Measurements from ENCODE around the gene HSD17B2. TPM values are rescaled to one million over a fixed set of nuclear protein-coding genes. Genes with fewer than 3 reads are reported as not detected.

HSD17B2 gene
- total RNA-seq, 4 donors from 2014 or later, result 0.22 to 0.29 TPM; not detected in 2

DNA sequence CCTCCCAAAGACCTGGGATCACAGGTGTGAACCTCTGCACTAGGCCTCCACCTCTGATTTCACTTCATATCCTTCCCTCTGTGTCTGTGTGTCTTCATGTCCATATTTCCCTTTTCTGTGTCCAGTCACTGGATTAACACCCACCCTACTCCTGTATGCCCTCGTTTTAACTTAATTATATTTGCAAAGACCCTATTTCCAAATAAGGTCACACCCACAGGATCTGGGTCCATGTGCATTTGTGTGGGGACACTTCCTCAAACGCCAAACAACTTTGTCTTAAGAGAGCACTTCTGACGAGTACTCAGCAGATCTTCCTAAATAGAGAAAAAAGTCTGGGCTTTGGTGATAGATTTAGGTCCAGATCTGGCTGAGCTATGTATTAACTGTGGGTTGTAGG is 78.7 kb downstream of the HSD17B2 start:
- Histone ChIP-seq H3K4me1 (no peaks in the 10 kb centered on the region), H3K9me3 (no peaks in the 10 kb centered on the region), H3K36me3 (no peaks in the 10 kb centered on the region), H3K27me3 (no peaks in the 10 kb centered on the region), H3K27ac (no peak overlapping the region), H3K4me3 (no peak overlapping the region)
- in situ Hi-C loops (cut with MboI; ENCODE audit: low sequenced_read_pairs in 4 of 4) (loop anchor here in 1 of 4 donors (25.0 kb wide), 1 partner anchor 101 kb away; the partner anchor contains the start of gene SDR42E1), intact Hi-C loops (cut with DNase I; ENCODE audit: low total_unique reads) (no loop called here)
- no peak for TF ChIP-seq POLR2A (IDR thresholded peaks at IDR 0.05)
- TF ChIP-seq, protein P1, sequence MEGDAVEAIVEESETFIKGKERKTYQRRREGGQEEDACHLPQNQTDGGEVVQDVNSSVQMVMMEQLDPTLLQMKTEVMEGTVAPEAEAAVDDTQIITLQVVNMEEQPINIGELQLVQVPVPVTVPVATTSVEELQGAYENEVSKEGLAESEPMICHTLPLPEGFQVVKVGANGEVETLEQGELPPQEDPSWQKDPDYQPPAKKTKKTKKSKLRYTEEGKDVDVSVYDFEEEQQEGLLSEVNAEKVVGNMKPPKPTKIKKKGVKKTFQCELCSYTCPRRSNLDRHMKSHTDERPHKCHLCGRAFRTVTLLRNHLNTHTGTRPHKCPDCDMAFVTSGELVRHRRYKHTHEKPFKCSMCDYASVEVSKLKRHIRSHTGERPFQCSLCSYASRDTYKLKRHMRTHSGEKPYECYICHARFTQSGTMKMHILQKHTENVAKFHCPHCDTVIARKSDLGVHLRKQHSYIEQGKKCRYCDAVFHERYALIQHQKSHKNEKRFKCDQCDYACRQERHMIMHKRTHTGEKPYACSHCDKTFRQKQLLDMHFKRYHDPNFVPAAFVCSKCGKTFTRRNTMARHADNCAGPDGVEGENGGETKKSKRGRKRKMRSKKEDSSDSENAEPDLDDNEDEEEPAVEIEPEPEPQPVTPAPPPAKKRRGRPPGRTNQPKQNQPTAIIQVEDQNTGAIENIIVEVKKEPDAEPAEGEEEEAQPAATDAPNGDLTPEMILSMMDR (IDR thresholded peaks at IDR 0.05 in 4 of 5, conservative IDR thresholded peaks at IDR 0.05 in 1 of 5), result no peak
- no peak for DNase-seq
- ATAC-seq, result no peak

DNA sequence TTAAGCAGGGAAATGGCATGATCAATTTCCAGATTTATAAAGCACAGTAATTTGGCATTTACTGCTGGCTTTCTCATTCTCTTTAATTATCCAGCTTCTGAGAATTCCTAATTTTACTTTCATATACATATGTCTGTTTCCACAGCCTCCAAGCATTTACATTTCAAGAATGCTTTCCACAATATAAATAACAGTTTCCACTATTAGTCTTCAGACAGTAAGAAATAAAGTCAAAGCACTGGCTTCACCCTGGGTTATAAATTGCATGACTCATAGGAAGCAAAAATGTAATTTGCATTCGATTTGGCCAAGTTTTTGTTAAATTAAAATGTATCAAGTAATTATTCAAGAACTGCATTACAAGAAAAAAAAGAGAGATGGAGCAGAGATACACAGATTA is 81.5 kb downstream of the HSD17B2 start:
- ATAC-seq, result no peak
- no peak overlapping the region for H3K27ac ChIP-seq
- H3K4me1 ChIP-seq, result no peaks in the 10 kb centered on the region
- H3K9me3 ChIP-seq, result no peaks in the 10 kb centered on the region
- TF ChIP-seq, protein P1 (IDR thresholded peaks at IDR 0.05 in 4 of 5, conservative IDR thresholded peaks at IDR 0.05 in 1 of 5), result no peak
- TF ChIP-seq POLR2A (IDR thresholded peaks at IDR 0.05), result no peak
- no peak overlapping the region for H3K4me3 ChIP-seq
- intact Hi-C loops (cut with DNase I; ENCODE audit: low total_unique reads), result no loop called here
- H3K27me3 ChIP-seq, result no peaks in the 10 kb centered on the region
- no peak for DNase-seq
- in situ Hi-C loops (cut with MboI; ENCODE audit: low sequenced_read_pairs in 4 of 4), result loop anchor here in 1 of 4 donors (25.0 kb wide), 1 partner anchor 104 kb away; the partner anchor contains the start of gene SDR42E1
- no peaks in the 10 kb centered on the region for H3K36me3 ChIP-seq

DNA sequence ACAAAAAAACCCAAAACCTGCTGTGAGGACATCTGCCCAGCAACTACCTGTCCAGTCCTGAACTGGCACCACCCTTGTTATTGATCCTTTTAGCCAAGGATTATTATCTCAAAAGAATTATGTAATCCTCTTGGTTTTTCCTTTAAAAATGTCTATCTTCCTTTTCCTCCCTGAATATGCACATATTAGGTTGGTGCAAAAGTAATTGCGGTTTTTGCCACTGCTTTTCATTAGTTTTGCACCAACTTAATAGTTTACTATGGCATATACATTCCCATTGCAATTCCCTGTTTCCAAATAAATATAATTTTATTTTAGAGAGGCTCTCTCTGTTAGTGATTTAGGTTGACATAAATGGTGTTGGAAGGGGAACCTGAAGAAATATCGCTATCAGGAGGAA is 83.7 kb downstream of the HSD17B2 start:
- Histone ChIP-seq H3K27ac (no peak overlapping the region), H3K4me3 (no peak overlapping the region), H3K9me3 (no peaks in the 10 kb centered on the region), H3K27me3 (no peaks in the 10 kb centered on the region), H3K4me1 (no peaks in the 10 kb centered on the region), H3K36me3 (no peaks in the 10 kb centered on the region)
- intact Hi-C loops (cut with DNase I; ENCODE audit: low total_unique reads) (no loop called here), in situ Hi-C loops (cut with MboI; ENCODE audit: low sequenced_read_pairs in 4 of 4) (loop anchor here in 1 of 4 donors (25.0 kb wide), 1 partner anchor 106 kb away; the partner anchor contains the start of gene SDR42E1)
- TF ChIP-seq POLR2A (IDR thresholded peaks at IDR 0.05), result no peak
- TF ChIP-seq, protein P1 (IDR thresholded peaks at IDR 0.05 in 4 of 5, conservative IDR thresholded peaks at IDR 0.05 in 1 of 5), result no peak
- no peak for ATAC-seq
- no peak for DNase-seq

DNA sequence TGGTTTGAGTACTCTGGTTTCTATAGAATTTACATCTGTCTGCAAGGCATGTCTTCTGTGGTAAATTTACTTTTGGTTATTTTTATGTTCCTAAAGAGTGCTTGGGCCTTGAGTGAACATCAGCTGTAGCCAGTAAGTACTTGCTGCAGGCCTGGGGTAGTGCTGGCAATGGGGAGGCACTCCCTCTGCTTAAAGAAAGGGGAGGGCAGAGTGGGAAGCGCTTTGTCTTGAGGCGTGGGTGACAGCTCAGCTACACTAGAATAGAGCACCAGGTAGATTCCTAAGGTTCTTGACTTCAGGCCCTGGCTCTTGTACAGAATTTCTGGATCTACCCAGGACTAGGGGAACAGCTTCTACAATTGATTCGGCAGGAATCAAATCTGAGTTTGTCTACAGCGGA is 84.4 kb downstream of the HSD17B2 start:
- in situ Hi-C loops (cut with MboI; ENCODE audit: low sequenced_read_pairs in 4 of 4), result loop anchor here in 1 of 4 donors (25.0 kb wide), 1 partner anchor 107 kb away; the partner anchor contains the start of gene SDR42E1
- Histone ChIP-seq H3K27ac (no peak overlapping the region), H3K4me3 (no peak overlapping the region), H3K27me3 (no peaks in the 10 kb centered on the region), H3K36me3 (no peaks in the 10 kb centered on the region), H3K4me1 (no peaks in the 10 kb centered on the region), H3K9me3 (no peaks in the 10 kb centered on the region)
- DNase-seq (no peak), ATAC-seq (no peak)
- TF ChIP-seq, protein P1 (IDR thresholded peaks at IDR 0.05 in 4 of 5, conservative IDR thresholded peaks at IDR 0.05 in 1 of 5), result no peak
- TF ChIP-seq POLR2A (IDR thresholded peaks at IDR 0.05), result no peak
- intact Hi-C loops (cut with DNase I; ENCODE audit: low total_unique reads), result no loop called here

DNA sequence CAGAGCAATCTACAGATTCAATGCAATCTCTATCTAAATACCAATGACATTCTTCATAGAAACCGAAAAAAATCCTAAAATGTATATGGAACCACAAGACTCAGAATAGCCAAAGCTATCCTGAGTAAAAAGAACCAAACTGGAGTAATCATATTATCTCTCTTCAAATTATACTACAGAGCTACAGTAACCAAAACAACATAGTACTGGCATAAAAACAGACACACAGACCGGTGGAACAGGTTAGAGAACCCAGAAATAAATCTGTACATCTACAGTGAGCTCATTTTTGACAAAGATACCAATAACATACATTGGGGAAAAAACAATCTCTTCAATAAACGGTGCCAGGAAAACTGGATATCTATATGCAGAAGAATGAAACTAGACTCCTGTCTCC is 89.6 kb downstream of the HSD17B2 start:
- H3K9me3 ChIP-seq, result no peaks in the 10 kb centered on the region
- DNase-seq, result no peak
- ATAC-seq, result no peak
- no peak overlapping the region for H3K27ac ChIP-seq
- no peaks in the 10 kb centered on the region for H3K27me3 ChIP-seq
- no peaks in the 10 kb centered on the region for H3K36me3 ChIP-seq
- H3K4me3 ChIP-seq, result no peak overlapping the region
- H3K4me1 ChIP-seq, result no peaks in the 10 kb centered on the region
- intact Hi-C loops (cut with DNase I; ENCODE audit: low total_unique reads) (no loop called here), in situ Hi-C loops (cut with MboI; ENCODE audit: low sequenced_read_pairs in 4 of 4) (loop anchor here in 1 of 4 donors (25.0 kb wide), 1 partner anchor 112 kb away; the partner anchor contains the start of gene SDR42E1)
- no peak for TF ChIP-seq POLR2A (IDR thresholded peaks at IDR 0.05)
- TF ChIP-seq, protein P1 (IDR thresholded peaks at IDR 0.05 in 4 of 5, conservative IDR thresholded peaks at IDR 0.05 in 1 of 5), result no peak

All from gastrocnemius medialis (tissue), 4 donors.